Astrocyte of the spinal cord (primary cell): ENCODE data around the gene LTV1.

Experiments
- DNase-seq: peaks from one replicate; pipeline ENCODE4 v3.0.0; 2011; ENCODE audit warnings: low read depth, low spot score
- H3K4me3 ChIP-seq: 2 replicates; pipeline ENCODE4 v1.5.1; 2011; ENCODE audit warnings: low read depth, mild to moderate bottlenecking, low read length, moderate library complexity
- in situ Hi-C: cut with HindIII; loops from 2 replicates; pipeline ENCODE4 v1.10.0; 2017; ENCODE audit warnings: low sequenced_read_pairs
- TF ChIP-seq, protein P1 (sequence below): IDR thresholded peaks from 2 replicates; pipeline ENCODE4 v1.5.1; 2012; ENCODE audit warnings: low read depth, mild to moderate bottlenecking, low read length, inconsistent platforms

Gene LTV1

DNA sequence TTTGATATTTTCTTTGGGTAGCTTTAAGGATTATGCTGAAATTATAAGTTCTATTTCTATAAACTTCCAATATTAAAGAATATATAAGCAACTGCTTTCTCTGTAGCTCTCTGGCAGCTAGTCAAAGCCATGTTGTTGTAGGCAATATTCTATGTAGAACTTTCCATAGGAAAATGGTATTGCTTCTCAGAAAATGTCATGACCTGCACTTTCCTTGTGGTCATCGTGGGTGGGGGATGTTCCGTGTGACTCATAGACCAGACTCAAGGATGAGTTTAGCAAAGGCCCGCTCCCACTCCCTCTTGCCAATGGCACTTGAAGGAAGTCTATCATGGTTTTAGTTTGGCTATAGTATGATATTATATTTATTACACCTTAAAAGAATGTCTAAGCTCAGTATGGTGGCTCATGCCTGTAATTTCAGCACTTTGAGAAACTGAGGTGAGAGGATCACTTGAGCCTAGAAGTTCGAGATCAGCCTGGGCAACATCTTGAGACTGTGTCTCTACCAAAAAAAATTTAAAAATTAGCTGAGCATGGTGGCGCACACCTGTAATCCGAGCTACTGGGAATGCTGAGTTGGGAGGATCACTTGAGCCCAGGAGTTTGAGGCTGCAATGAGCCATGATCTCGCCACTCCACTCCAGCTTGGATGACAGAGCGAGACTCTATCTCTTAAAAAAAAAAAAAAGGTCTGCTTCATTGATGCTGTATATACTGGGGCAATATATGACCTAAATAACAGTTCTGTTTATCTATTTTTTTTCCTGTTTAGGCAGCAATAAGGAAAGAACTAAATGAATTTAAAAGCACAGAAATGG, 36.6 kb upstream of the LTV1 start:
- DNase-seq = peak; percentile 86
- TF ChIP-seq, protein P1, sequence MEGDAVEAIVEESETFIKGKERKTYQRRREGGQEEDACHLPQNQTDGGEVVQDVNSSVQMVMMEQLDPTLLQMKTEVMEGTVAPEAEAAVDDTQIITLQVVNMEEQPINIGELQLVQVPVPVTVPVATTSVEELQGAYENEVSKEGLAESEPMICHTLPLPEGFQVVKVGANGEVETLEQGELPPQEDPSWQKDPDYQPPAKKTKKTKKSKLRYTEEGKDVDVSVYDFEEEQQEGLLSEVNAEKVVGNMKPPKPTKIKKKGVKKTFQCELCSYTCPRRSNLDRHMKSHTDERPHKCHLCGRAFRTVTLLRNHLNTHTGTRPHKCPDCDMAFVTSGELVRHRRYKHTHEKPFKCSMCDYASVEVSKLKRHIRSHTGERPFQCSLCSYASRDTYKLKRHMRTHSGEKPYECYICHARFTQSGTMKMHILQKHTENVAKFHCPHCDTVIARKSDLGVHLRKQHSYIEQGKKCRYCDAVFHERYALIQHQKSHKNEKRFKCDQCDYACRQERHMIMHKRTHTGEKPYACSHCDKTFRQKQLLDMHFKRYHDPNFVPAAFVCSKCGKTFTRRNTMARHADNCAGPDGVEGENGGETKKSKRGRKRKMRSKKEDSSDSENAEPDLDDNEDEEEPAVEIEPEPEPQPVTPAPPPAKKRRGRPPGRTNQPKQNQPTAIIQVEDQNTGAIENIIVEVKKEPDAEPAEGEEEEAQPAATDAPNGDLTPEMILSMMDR = no peak
- in situ Hi-C loops = no loop called here
- no peak overlapping the region for H3K4me3 ChIP-seq

DNA sequence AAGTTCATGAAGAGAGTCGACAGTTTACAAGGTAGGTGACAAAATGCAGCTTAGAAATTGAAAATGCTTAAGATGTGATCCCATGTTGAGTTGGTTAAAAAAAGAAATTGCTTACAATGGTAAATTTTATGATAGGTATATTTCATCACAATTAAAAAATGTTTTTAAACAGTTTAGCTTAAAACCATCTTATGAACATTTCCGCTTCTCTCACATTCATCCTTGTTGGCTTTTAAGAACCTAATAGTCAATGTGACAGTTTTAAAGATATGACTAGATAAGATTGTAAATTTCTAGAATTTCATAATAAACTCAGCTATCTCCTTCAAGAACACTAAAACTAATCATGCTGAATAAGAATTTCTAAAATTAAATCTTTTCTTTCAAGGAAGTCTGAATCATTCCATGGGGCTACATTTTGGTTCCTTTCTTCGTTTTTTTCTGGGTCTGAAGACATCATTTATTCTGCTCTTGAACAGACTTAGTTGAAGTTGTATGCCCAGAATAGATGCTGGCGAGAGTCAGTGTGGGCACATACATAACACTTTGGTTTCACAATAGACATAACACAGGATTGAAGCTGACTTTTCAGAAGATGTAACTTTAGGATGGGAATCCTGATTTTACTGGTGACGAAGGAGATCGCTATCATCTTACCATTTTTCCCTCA, 35.9 kb upstream of the LTV1 start:
- in situ Hi-C loops = no loop called here
- no peak for DNase-seq
- TF ChIP-seq, protein P1 = no peak
- no peak overlapping the region for H3K4me3 ChIP-seq

GRCh38 chr6:143810745-143811144, 32.4 kb upstream of the LTV1 start:
- in situ Hi-C loops = no loop called here
- TF ChIP-seq, protein P1 = no peak
- no peak overlapping the region for H3K4me3 ChIP-seq
- no peak for DNase-seq

GRCh38 chr6:143811501-143812157, 31.5 kb upstream of the LTV1 start:
- no peak for DNase-seq
- TF ChIP-seq, protein P1 = no peak
- in situ Hi-C loops = no loop called here
- H3K4me3 ChIP-seq = no peak overlapping the region

- no peak for DNase-seq
- in situ Hi-C loops = no loop called here
- TF ChIP-seq, protein P1 = no peak
- no peak overlapping the region for H3K4me3 ChIP-seq
Measured at GRCh38 chr6:143817621-143818020, 25.5 kb upstream of the LTV1 start.

GRCh38 chr6:143821359-143821758, 21.8 kb upstream of the LTV1 start:
- H3K4me3 ChIP-seq = no peak overlapping the region
- no peak for DNase-seq
- TF ChIP-seq, protein P1 = no peak
- in situ Hi-C loops = no loop called here
